Heart left ventricle (tissue), 13 donors: ENCODE data around the gene VMP1.
"Not testable (repeated sequence)": the region's sequence is repeated elsewhere in the genome, so short reads cannot be mapped to it uniquely, and the experiment has no call there.

ENCODE experiments used
- POLR2A ChIP-seq, 2 donors: fragments of 450-650 bp; IDR thresholded peaks; one replicate each; pipeline ENCODE4 v1.6.1; 2017; ENCODE audit warnings: antibody characterized with exemption in 2 of 2, mild to moderate bottlenecking in 2 of 2, moderate library complexity in 2 of 2
- TF ChIP-seq, protein P1 (sequence below), 12 donors: fragments of 200-600 bp; sonication (generic) in 4 of 12; IDR thresholded peaks; one replicate each; pipeline versions ENCODE4 v1.5.0 to v1.8.0; 2018 to 2022; ENCODE audit warnings: antibody characterized with exemption in 12 of 12, mild to moderate bottlenecking in 5 of 12
- donor health status: ischemic (EF 13 %, LVEDD 7.1; RV severe dilation, severe dysfunction).
- donor health status: DM: no; HTN: yes; CAD: no.
- donor health status: DM: no; HTN: no; CAD: no.
- donor health status: ischemic (EF 25% LVEDD 6.9; RV normal size, moderate dysfunction).
- donor health status: ischemic (EF 25% LVEDD 5.7; RV mildly dilated, moderate dysfunction).
- donor health status: ischemic (EF 35%, LVEDD 5.7; RV mildly dilated, moderate dysfunction).
- donor health status: nonischemic (EF 11% LVEDD 7.7; RV severe dilation, severe dysfunction).
- donor health status: DM: yes; HTN: yes; CAD: no.
- donor health status: PGD.
- donor health status: ischemic (EF 29% LVEDD 5.4; RV normal size, mild dysfunction).
- donor health status: nonischemic (EF 23%, LVEDD 6.1; RV moderate dilation, normal function).

DNA sequence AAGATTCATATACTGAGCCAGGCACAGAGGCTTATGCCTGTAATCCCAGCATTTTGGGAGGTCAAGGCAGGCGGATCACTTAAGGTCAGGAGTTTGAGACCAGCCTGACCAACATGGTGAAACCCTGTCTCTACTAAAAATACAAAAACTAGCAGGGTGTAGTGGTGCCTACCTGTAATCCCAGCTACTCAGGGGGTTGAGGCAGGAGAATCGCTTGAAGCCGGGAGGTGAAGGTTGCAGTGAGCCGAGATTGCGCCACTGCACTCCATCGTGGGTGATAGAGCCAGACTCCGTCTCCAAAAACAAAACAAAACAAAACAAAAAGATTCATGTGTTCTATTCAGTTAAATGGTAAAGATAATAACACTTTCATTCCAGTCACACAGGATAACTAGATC is 121.4 kb downstream of the VMP1 start:
- TF ChIP-seq, protein P1, sequence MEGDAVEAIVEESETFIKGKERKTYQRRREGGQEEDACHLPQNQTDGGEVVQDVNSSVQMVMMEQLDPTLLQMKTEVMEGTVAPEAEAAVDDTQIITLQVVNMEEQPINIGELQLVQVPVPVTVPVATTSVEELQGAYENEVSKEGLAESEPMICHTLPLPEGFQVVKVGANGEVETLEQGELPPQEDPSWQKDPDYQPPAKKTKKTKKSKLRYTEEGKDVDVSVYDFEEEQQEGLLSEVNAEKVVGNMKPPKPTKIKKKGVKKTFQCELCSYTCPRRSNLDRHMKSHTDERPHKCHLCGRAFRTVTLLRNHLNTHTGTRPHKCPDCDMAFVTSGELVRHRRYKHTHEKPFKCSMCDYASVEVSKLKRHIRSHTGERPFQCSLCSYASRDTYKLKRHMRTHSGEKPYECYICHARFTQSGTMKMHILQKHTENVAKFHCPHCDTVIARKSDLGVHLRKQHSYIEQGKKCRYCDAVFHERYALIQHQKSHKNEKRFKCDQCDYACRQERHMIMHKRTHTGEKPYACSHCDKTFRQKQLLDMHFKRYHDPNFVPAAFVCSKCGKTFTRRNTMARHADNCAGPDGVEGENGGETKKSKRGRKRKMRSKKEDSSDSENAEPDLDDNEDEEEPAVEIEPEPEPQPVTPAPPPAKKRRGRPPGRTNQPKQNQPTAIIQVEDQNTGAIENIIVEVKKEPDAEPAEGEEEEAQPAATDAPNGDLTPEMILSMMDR (IDR thresholded peaks at IDR 0.05), result not testable (repeated sequence)
- TF ChIP-seq POLR2A (IDR thresholded peaks at IDR 0.05), result not testable (repeated sequence)
